H1 (cell line): ENCODE measurements around the gene CCDC102A. TPM values are rescaled to one million over a fixed set of nuclear protein-coding genes. Genes with fewer than 3 reads are reported as not detected.
A peak's percentile ranks its signal among the peaks of the same experiment; 100 is the strongest.

Source experiments
- CTCF ChIA-PET: fragments of 300-600 bp; sonication (Branson Sonifier 250); formaldehyde crosslinking; loops from one replicate; lab custom pipeline; 2021; ENCODE audit not compliant: partially characterized antibody; lab: Charles Lee
- POLR2A ChIA-PET: fragments of 300-600 bp; sonication (Branson Sonifier 250); formaldehyde crosslinking; loops from one replicate; lab custom pipeline; 2021; ENCODE audit warnings: inconsistent platforms; ENCODE audit not compliant: partially characterized antibody; lab: Charles Lee
- DNase-seq, 2 experiments: peaks; one replicate each; pipeline versions ENCODE4 v3.0.0 to v3.0.0-alpha.2; 2010 to 2022; ENCODE audit warnings: low spot score in 2 of 2, low read depth in 1 of 2, mixed read lengths in 1 of 2
- FAIRE-seq: peaks from 2 replicates; lab custom pipeline; 2011; peaks lifted over from hg19 to GRCh38; lab: Jason Lieb, UNC
- H2AFZ ChIP-seq: 2 replicates; pipeline ENCODE4 v1.8.1; 2012; ENCODE audit warnings: low read length, inconsistent platforms
- H2AK5ac ChIP-seq: 2 replicates; pipeline ENCODE4 v1.6.1; 2013; ENCODE audit warnings: low read depth, low read length
- H2BK120ac ChIP-seq: replicated peaks from 2 replicates; pipeline ENCODE3; 2013; ENCODE audit warnings: low read depth, low read length, inconsistent platforms
- H2BK12ac ChIP-seq: 2 replicates; pipeline ENCODE4 v1.6.1; 2013; ENCODE audit warnings: low read depth, low read length
- H2BK15ac ChIP-seq: 2 replicates; pipeline ENCODE4 v1.6.1; 2013; ENCODE audit warnings: low read length
- H2BK20ac ChIP-seq: 2 replicates; pipeline ENCODE4 v1.6.1; 2013; ENCODE audit warnings: low read length
- H2BK5ac ChIP-seq: 2 replicates; pipeline ENCODE4 v1.6.1; 2013; ENCODE audit warnings: low read depth, low read length
- H3K14ac ChIP-seq: 2 replicates; pipeline ENCODE4 v1.6.1; 2013; ENCODE audit warnings: inconsistent platforms; ENCODE audit not compliant: insufficient read length
- H3K18ac ChIP-seq: 2 replicates; pipeline ENCODE4 v1.6.1; 2013; ENCODE audit warnings: low read length; ENCODE audit errors: extremely low read depth
- H3K23ac ChIP-seq: 2 replicates; pipeline ENCODE4 v1.6.1; 2013; ENCODE audit warnings: inconsistent platforms; ENCODE audit not compliant: insufficient read length
- H3K23me2 ChIP-seq: 2 replicates; pipeline ENCODE4 v1.6.1; 2013; ENCODE audit warnings: low read depth, low read length
- H3K27ac ChIP-seq: 2 replicates; pipeline ENCODE4 v1.6.1; 2011; ENCODE audit warnings: low read depth, low read length, inconsistent platforms
- H3K27me3 ChIP-seq, 4 experiments: replicated peaks in 1 of 4; 1 replicate in 1 of 4; 2 replicates in 3 of 4; pipeline versions ENCODE4 v1.6.1 to v1.8.1; 2011 to 2013; ENCODE audit warnings: low read length in 3 of 4, mild to moderate bottlenecking in 3 of 4, inconsistent platforms in 2 of 4, mixed read lengths in 2 of 4, moderate library complexity in 1 of 4; ENCODE audit not compliant: control insufficient read depth in 3 of 4, insufficient read depth in 3 of 4; ENCODE audit errors: extremely low read depth in 1 of 4
- H3K36me3 ChIP-seq, 4 experiments: 2 replicates each; pipeline versions ENCODE4 v1.6.1 to v1.8.1; 2011 to 2013; ENCODE audit warnings: mild to moderate bottlenecking in 4 of 4, low read length in 3 of 4, moderate library complexity in 2 of 4, control low read depth in 1 of 4, inconsistent platforms in 1 of 4; ENCODE audit not compliant: insufficient read depth in 4 of 4, control insufficient read depth in 2 of 4
- H3K4ac ChIP-seq: replicated peaks from 2 replicates; pipeline ENCODE3; 2013; ENCODE audit warnings: low read length, low read depth, mixed read lengths, inconsistent platforms; ENCODE audit not compliant: insufficient read length
- H3K4me1 ChIP-seq, 4 experiments: replicated peaks in 1 of 4; 1 replicate in 1 of 4; 2 replicates in 3 of 4; pipeline versions ENCODE4 v1.6.1 to v1.8.1; 2011 to 2013; ENCODE audit warnings: low read length in 3 of 4, inconsistent platforms in 2 of 4, mixed read lengths in 1 of 4; ENCODE audit not compliant: insufficient read depth in 4 of 4, control insufficient read depth in 3 of 4
- H3K4me2 ChIP-seq, 2 experiments: 2 replicates each; pipeline versions ENCODE4 v1.6.1 to v1.8.1; 2011 to 2013; ENCODE audit warnings: low read depth in 2 of 2, low read length in 2 of 2, control low read depth in 1 of 2, inconsistent platforms in 1 of 2, mild to moderate bottlenecking in 1 of 2; ENCODE audit not compliant: insufficient read depth in 1 of 2
- H3K4me3 ChIP-seq, 4 experiments: fragments of 200-600, 300-600 bp in 1 of 4; sonication (generic), shearing (Covaris generic), sonication (Bioruptor Twin) in 1 of 4; 2 replicates each; pipeline versions ENCODE4 v1.5.1 to v1.8.1; 2011 to 2016; ENCODE audit warnings: low read length in 4 of 4, low read depth in 3 of 4, control low read depth in 2 of 4, inconsistent platforms in 2 of 4, mild to moderate bottlenecking in 2 of 4, mixed read lengths in 1 of 4, moderate library complexity in 1 of 4; ENCODE audit not compliant: insufficient read depth in 2 of 4; ENCODE audit errors: extremely low read depth in 1 of 4
- H3K56ac ChIP-seq: replicated peaks from 2 replicates; pipeline ENCODE3; 2013; ENCODE audit warnings: low read depth, mild to moderate bottlenecking, mixed read lengths, low read length, inconsistent platforms; ENCODE audit not compliant: insufficient read length
- H3K79me1 ChIP-seq: 2 replicates; pipeline ENCODE4 v1.6.1; 2013; ENCODE audit warnings: low read depth, low read length, control low read depth
- H3K79me2 ChIP-seq, 2 experiments: 2 replicates each; pipeline versions ENCODE4 v1.6.1 to v1.8.1; 2012 to 2013; ENCODE audit warnings: low read length in 2 of 2, mild to moderate bottlenecking in 2 of 2, inconsistent platforms in 1 of 2; ENCODE audit not compliant: insufficient read depth in 2 of 2, control insufficient read depth in 1 of 2
- H3K9ac ChIP-seq, 4 experiments: replicated peaks in 1 of 4; 1 replicate in 1 of 4; 2 replicates in 3 of 4; pipeline versions ENCODE4 v1.6.1 to v1.8.1; 2011 to 2013; ENCODE audit warnings: low read depth in 3 of 4, low read length in 3 of 4, control low read depth in 2 of 4, mild to moderate bottlenecking in 2 of 4, moderate library complexity in 2 of 4, inconsistent platforms in 1 of 4; ENCODE audit errors: extremely low read depth in 1 of 4
- H3K9me3 ChIP-seq, 2 experiments: 2 replicates each; pipeline versions ENCODE4 v1.6.1 to v1.8.1; 2012 to 2013; ENCODE audit warnings: mild to moderate bottlenecking in 2 of 2, moderate library complexity in 2 of 2, control low read depth in 1 of 2, inconsistent platforms in 1 of 2, low read depth in 1 of 2, low read length in 1 of 2, mixed read lengths in 1 of 2; ENCODE audit not compliant: insufficient read depth in 2 of 2
- H4K20me1 ChIP-seq, 2 experiments: replicated peaks in 1 of 2; 2 replicates each; pipeline versions ENCODE3 to v1.8.1; 2011 to 2013; ENCODE audit warnings: inconsistent platforms in 2 of 2, low read length in 2 of 2, mild to moderate bottlenecking in 1 of 2; ENCODE audit not compliant: insufficient read depth in 2 of 2, control insufficient read depth in 1 of 2
- H4K5ac ChIP-seq: 2 replicates; pipeline ENCODE4 v1.6.1; 2013; ENCODE audit warnings: low read length, low read depth, mixed read lengths, inconsistent platforms; ENCODE audit not compliant: insufficient read length
- H4K8ac ChIP-seq: 2 replicates; pipeline ENCODE4 v1.8.0; 2013; ENCODE audit warnings: mild to moderate bottlenecking, moderate library complexity, low read length, inconsistent platforms; ENCODE audit not compliant: insufficient read depth; ENCODE audit errors: extremely low read depth
- H4K91ac ChIP-seq: replicated peaks from 2 replicates; pipeline ENCODE3; 2013; ENCODE audit warnings: low read length, mixed read lengths, inconsistent platforms; ENCODE audit not compliant: insufficient read length
- BACH1 ChIP-seq: IDR thresholded peaks from 2 replicates; pipeline ENCODE4 v1.6.1; 2012; ENCODE audit warnings: low read length, improper control_type of control experiment
- CHD1 ChIP-seq: IDR thresholded peaks from 2 replicates; pipeline ENCODE4 v1.6.1; 2012; ENCODE audit warnings: low read depth, low read length, improper control_type of control experiment
- EGR1 ChIP-seq: IDR thresholded peaks from 2 replicates; pipeline ENCODE4 v1.6.1; 2011; ENCODE audit warnings: low read depth, low read length, borderline replicate concordance
- POLR2A ChIP-seq, 2 experiments: IDR thresholded peaks; 1 replicate in 1 of 2; 2 replicates in 1 of 2; pipeline ENCODE4 v1.6.1; 2011; ENCODE audit warnings: low read depth in 2 of 2, low read length in 2 of 2, mild to moderate bottlenecking in 2 of 2; ENCODE audit errors: control extremely low read depth in 1 of 2
- RAD21 ChIP-seq, 2 experiments: IDR thresholded peaks in 1 of 2; conservative IDR thresholded peaks in 1 of 2; 2 replicates each; pipeline ENCODE4 v1.6.1; 2011; ENCODE audit warnings: low read depth in 2 of 2, low read length in 2 of 2, improper control_type of control experiment in 1 of 2, inconsistent platforms in 1 of 2, mild to moderate bottlenecking in 1 of 2, moderate library complexity in 1 of 2
- RXRA ChIP-seq: IDR thresholded peaks from 2 replicates; pipeline ENCODE4 v1.6.1; 2011; ENCODE audit warnings: low read depth, mild to moderate bottlenecking, low read length, moderate library complexity; ENCODE audit not compliant: insufficient read depth
- SIRT6 ChIP-seq: IDR thresholded peaks from one replicate; pipeline ENCODE4 v1.7.1; 2012; ENCODE audit warnings: low read length, inconsistent platforms
- TAF1 ChIP-seq: IDR thresholded peaks from 2 replicates; pipeline ENCODE4 v1.6.1; 2011; ENCODE audit warnings: mild to moderate bottlenecking, low read depth, low read length
- TAF7 ChIP-seq: optimal IDR thresholded peaks from 2 replicates; pipeline ENCODE3; 2011; ENCODE audit warnings: low read depth, mild to moderate bottlenecking, inconsistent platforms, low read length, moderate library complexity, borderline replicate concordance
- TBP ChIP-seq: IDR thresholded peaks from 2 replicates; pipeline ENCODE4 v1.6.1; 2011; ENCODE audit warnings: low read depth, low read length, improper control_type of control experiment
- TEAD4 ChIP-seq: IDR thresholded peaks from 2 replicates; pipeline ENCODE4 v1.6.1; 2012; ENCODE audit warnings: low read depth, low read length, inconsistent platforms, mixed read lengths
- ZNF274 ChIP-seq: IDR thresholded peaks from 2 replicates; pipeline ENCODE4 v1.7.0; 2012; ENCODE audit warnings: low read length, borderline replicate concordance; ENCODE audit errors: extremely low read depth
- WGBS, 2 experiments: shearing (Covaris generic) in 1 of 2; methylation state at CpG; one replicate each; pipeline versions ENCODE4 v1.1.6 to v1.1.7; 2013 to 2015; ENCODE audit warnings: low lambda C conversion rate in 2 of 2, mixed read lengths in 2 of 2, inconsistent platforms in 1 of 2, low coverage in 1 of 2, missing lambda C conversion rate in 1 of 2; ENCODE audit not compliant: insufficient replicate concordance in 2 of 2, insufficient coverage in 1 of 2, insufficient read length in 1 of 2; ENCODE audit errors: extremely low coverage in 1 of 2, missing lambda C conversion rate in 1 of 2; 5-methylcytosine and 5-hydroxymethylcytosine counted together
- polyA plus RNA-seq, 7 experiments: library from polyadenylated mRNA; depleted of rRNA in 3 of 7; stranded (reverse) in 5 of 7; unstranded in 2 of 7; fragments of >200 nt in 5 of 7; fragments of 200-250 nt in 2 of 7; gene quantifications; 1 replicate in 5 of 7; 2 replicates in 1 of 7; 4 replicates in 1 of 7; pipeline versions ENCODE4 v1.2.1 to v1.2.3, GENCODE V29; 2011 to 2013; ENCODE audit warnings: missing spikeins in 2 of 7, mixed read lengths in 2 of 7
- total RNA-seq: library from RNA; stranded (reverse); fragmentation: NEBNext Ultra II Directional; extraction: Animal tissue kit (Norgen Biotek cat#: 25700); gene quantifications from 2 replicates; pipeline ENCODE4 v1.2.1, GENCODE V29; 2021

CCDC102A gene
- total and polyA plus RNA-seq, 2 of the 8 experiments (the other 6 are each of a cell fraction or from before 2014, with no cell fraction given) = 4.0 to 7.5 TPM

GRCh38 chr16:57534881-57535658 lies 1.3 kb downstream of the CCDC102A start:
- Histone ChIP-seq H2BK15ac (no peak overlapping the region; the same call in 1 of the 2 replicates), H3K36me3 (no peaks in the 10 kb centered on the region; a peak in 1 of 8 replicates), H4K20me1 (peaks cover 4 to 20% of the 10 kb centered on the region in 2 experiments), H3K18ac (peak overlapping the region; percentile 83; the same call in 1 of the 2 replicates), H3K4me1 (peaks cover 10 to 47% (median 25%) of the 10 kb centered on the region in 4 experiments), H3K23ac (no peak overlapping the region), H4K8ac (no peak overlapping the region), H4K5ac (no peak overlapping the region), H3K27me3 (peaks cover 0 to 4% (median 3%) of the 10 kb centered on the region in 4 experiments; a peak in 4 of 7 replicates), H2AK5ac (peak overlapping the region; percentile 90; the same call in 1 of the 2 replicates), H3K14ac (no peak overlapping the region), H3K4me2 (peak overlapping the region; percentile 86 to 96), H3K4me3 (peak overlapping the region in 1 of 4 experiments; percentile 58; a peak in 2 of 8 replicates), H2AFZ (no peak overlapping the region), H3K56ac (no peak overlapping the region), H2BK5ac (peak overlapping the region; percentile 47; the same call in 1 of the 2 replicates), H3K27ac (no peak overlapping the region), H2BK12ac (0 out of 2 replicates have a peak overlapping the region, but pooled peaks have one; percentile 84), H2BK120ac (no peak overlapping the region), H4K91ac (peak overlapping the region; percentile 61), H3K4ac (peak overlapping the region; percentile 2), H3K79me2 (peaks cover 0 to 18% of the 10 kb centered on the region in 2 experiments; a peak in 1 of 4 replicates), H3K9me3 (no peaks in the 10 kb centered on the region), H3K79me1 (peaks cover 10% of the 10 kb centered on the region)
- 81% methylated on average over 11 of the region's 13 CpGs; no CpG with 5 or more reads in 1 of the 2 experiments for WGBS, 2 experiments
- POLR2A ChIA-PET = interaction anchor here (1.6 kb wide), 1 partner anchor 62 kb away, joined by 3 read pairs; no protein-coding TSS in a partner anchor
- CTCF ChIA-PET = interaction anchor here (0.8 to 1.2 kb wide), 4 partner anchors 8 to 138 kb away, joined by 3 to 9 read pairs (median 4); no protein-coding TSS in a partner anchor
- TF ChIP-seq SIRT6 (no peak), RXRA (no peak), BACH1 (no peak), TEAD4 (no peak), CHD1 (no peak), ZNF274 (no peak), POLR2A (IDR thresholded peaks at IDR 0.05; ENCODE audit: control extremely low read depth in 1 of 2, low read depth in 2 of 2, low read length in 2 of 2) (no peak), TAF1 (no peak), TBP (no peak), RAD21 (IDR thresholded peaks at IDR 0.05 in 1 of 2, conservative IDR thresholded peaks at IDR 0.05 in 1 of 2; ENCODE audit: low read depth in 2 of 2, low read length in 2 of 2) (no peak), EGR1 (no peak), TAF7 (no peak)
- TF ChIP-seq, all 59 proteins: peak for 0
- Histone ChIP-seq H3K9ac (no peak overlapping the region; a peak in 3 of 7 replicates), H3K23me2 (peaks cover 8% of the 10 kb centered on the region; the same call in 1 of the 2 replicates), H2BK20ac (no peak overlapping the region)
- DNase-seq = peak in 1 of 2 experiments; percentile 51
- no peak for FAIRE-seq
